Peyer's patch (tissue), 4 donors: ENCODE measurements around the gene ATP6V1D.

ENCODE experiments used
- POLR2A ChIP-seq, 2 donors: fragments of 450-650 bp; IDR thresholded peaks; one replicate each; pipeline ENCODE4 v1.5.1; 2017; ENCODE audit warnings: antibody characterized with exemption in 2 of 2, mild to moderate bottlenecking in 2 of 2, moderate library complexity in 2 of 2
- TF ChIP-seq, protein P1 (sequence below), 6 experiments: fragments of 450-650 bp in 4 of 6; fragments of 200-600 bp in 2 of 6; sonication (generic) in 1 of 6; IDR thresholded peaks; one replicate each; pipeline ENCODE4 v1.5.1; 2017 to 2019; ENCODE audit warnings: antibody characterized with exemption in 6 of 6, mild to moderate bottlenecking in 3 of 6, moderate library complexity in 1 of 6

DNA sequence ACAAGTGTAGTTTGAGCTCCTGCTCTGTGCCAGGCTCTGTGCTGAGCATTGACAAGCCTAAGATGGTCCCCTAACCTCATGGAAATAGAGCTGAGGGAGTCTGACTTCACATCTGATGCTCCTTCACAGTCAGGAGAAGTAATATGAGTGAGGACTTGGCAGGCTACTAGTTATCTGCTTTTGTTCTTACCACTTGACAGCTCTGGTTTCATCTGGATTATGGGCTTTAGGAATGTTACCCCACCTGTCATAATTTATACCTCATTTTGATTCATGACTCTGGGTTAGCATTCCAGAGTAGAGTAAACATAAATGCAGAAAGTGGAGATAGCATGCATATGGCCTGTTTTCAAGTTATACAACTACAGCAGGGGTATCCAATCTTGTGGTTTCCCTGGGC is 40.5 kb downstream of the ATP6V1D start:
- TF ChIP-seq, protein P1, sequence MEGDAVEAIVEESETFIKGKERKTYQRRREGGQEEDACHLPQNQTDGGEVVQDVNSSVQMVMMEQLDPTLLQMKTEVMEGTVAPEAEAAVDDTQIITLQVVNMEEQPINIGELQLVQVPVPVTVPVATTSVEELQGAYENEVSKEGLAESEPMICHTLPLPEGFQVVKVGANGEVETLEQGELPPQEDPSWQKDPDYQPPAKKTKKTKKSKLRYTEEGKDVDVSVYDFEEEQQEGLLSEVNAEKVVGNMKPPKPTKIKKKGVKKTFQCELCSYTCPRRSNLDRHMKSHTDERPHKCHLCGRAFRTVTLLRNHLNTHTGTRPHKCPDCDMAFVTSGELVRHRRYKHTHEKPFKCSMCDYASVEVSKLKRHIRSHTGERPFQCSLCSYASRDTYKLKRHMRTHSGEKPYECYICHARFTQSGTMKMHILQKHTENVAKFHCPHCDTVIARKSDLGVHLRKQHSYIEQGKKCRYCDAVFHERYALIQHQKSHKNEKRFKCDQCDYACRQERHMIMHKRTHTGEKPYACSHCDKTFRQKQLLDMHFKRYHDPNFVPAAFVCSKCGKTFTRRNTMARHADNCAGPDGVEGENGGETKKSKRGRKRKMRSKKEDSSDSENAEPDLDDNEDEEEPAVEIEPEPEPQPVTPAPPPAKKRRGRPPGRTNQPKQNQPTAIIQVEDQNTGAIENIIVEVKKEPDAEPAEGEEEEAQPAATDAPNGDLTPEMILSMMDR (IDR thresholded peaks at IDR 0.05), result no peak
- no peak for TF ChIP-seq POLR2A (IDR thresholded peaks at IDR 0.05)
